ENCODE results near the gene BTAF1. TPM values are rescaled to one million over a fixed set of nuclear protein-coding genes. Genes with fewer than 3 reads are reported as not detected.

The BTAF1 gene
- total RNA-seq, 1 donor from 2014 or later: 30.0 TPM

Other genes with a start within 250 kb of the BTAF1 start
- gene TNKS2, start 125.3 kb upstream of the BTAF1 start, total RNA-seq (ENCODE audit: unreplicated experiment): 52.5 TPM
- gene FGFBP3, start 14.3 kb upstream of the BTAF1 start, total RNA-seq (ENCODE audit: unreplicated experiment): 3.1 TPM